Activated naive CD8-positive, alpha-beta T cell (primary cell): ENCODE results near the gene CRCP.

ENCODE experiments used
- H3K27ac Mint-ChIP-seq: one replicate; pipeline ENCODE4 v1.8.0; 2021; ENCODE audit warnings: mixed read lengths
- H3K27me3 Mint-ChIP-seq: one replicate; pipeline ENCODE4 v1.8.0; 2021; ENCODE audit warnings: mixed read lengths
- H3K36me3 Mint-ChIP-seq: one replicate; pipeline ENCODE4 v1.8.0; 2021; ENCODE audit warnings: mixed read lengths
- H3K4me1 Mint-ChIP-seq: one replicate; pipeline ENCODE4 v1.8.0; 2021; ENCODE audit warnings: low read depth, mixed read lengths
- H3K4me3 Mint-ChIP-seq: one replicate; pipeline ENCODE4 v1.8.0; 2021; ENCODE audit warnings: mild to moderate bottlenecking, mixed read lengths
- H3K9me3 Mint-ChIP-seq: one replicate; pipeline ENCODE4 v1.8.0; 2021; ENCODE audit warnings: low read depth, mixed read lengths

Gene CRCP

DNA sequence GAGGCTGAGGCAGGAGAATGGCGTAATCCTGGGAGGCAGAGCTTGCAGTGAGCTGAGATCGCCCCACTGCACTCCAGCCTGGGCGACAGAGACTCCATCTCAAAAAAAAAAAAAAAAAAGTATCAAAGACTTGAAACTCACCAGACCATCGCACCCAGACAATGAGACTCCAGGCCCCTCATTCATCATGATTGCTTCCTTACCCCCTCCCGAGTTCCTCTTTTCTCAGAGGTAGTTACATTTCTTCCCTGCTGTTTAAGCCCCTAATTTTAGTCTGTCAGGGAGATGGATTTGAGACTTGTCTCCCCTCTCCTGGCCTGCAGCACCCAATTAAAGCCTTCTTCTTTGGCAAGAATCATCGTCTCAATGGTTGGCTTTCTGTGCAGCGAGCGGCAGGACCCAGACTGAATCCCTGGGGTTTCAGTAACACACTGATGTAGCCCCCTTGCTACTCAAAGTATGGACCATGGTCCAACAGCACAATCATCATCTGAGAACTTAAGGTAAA, 71.1 kb downstream of the CRCP start:
- Mint-ChIP-seq H3K4me3 (no peak overlapping the region), H3K27ac (no peak overlapping the region), H3K27me3 (peaks cover 1% of the 10 kb centered on the region), H3K9me3 (no peaks in the 10 kb centered on the region), H3K4me1 (no peaks in the 10 kb centered on the region), H3K36me3 (peaks cover 2% of the 10 kb centered on the region)

DNA sequence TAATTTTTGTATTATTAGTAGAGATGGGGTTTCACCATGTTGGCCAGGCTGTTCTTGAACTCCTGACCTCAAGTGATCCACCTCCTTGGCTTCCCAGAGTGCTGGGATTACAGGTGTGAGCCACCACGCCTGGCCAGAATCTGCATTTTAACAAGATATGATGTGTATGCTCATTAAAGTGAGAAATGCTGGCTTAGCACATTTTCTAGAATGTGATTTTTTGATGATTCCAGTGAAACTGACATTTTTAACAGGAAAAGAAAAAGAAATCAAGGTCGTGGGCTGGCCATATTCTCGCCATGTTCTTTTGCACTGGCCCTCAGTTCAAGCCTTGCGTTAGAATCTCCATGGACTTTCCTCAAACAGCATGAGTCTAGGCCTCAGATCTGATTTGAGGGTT, 72.3 kb downstream of the CRCP start:
- Mint-ChIP-seq H3K9me3 (no peaks in the 10 kb centered on the region), H3K36me3 (peaks cover 2% of the 10 kb centered on the region), H3K27me3 (peaks cover 1% of the 10 kb centered on the region), H3K4me3 (no peak overlapping the region), H3K4me1 (no peaks in the 10 kb centered on the region), H3K27ac (no peak overlapping the region)

- Mint-ChIP-seq H3K4me3 (no peak overlapping the region), H3K27ac (no peak overlapping the region)
Observed at GRCh38 chr7:66187905-66188304, 73.3 kb downstream of the CRCP start.

DNA sequence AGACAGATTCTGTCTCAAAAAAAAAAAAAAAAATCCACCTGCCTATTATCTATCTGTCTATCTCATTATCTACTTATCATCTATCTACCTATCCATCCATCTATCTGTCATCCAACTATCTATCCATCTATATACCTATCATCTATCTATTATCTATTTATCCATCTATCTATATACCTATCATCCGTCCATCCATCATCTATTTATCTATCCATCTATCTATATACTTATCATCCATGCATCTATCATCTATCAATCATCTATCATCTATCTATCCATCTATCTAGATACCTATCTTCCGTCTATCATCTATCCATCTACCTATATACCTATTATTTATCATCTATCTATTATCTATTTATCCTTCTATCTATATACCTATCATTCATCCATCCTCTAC, 74.0 kb downstream of the CRCP start:
- Mint-ChIP-seq H3K4me3 (no peak overlapping the region), H3K27ac (no peak overlapping the region), H3K36me3 (peaks cover 2% of the 10 kb centered on the region), H3K9me3 (no peaks in the 10 kb centered on the region), H3K4me1 (no peaks in the 10 kb centered on the region), H3K27me3 (peaks cover 1% of the 10 kb centered on the region)

More at GRCh38 chr7:66187905-66188304, 73.3 kb downstream of the CRCP start:
- peaks cover 1% of the 10 kb centered on the region for H3K27me3 Mint-ChIP-seq
- H3K36me3 Mint-ChIP-seq = peaks cover 2% of the 10 kb centered on the region
- no peaks in the 10 kb centered on the region for H3K4me1 Mint-ChIP-seq
- H3K9me3 Mint-ChIP-seq = no peaks in the 10 kb centered on the region

- no peak overlapping the region for H3K27ac Mint-ChIP-seq
- no peaks in the 10 kb centered on the region for H3K4me1 Mint-ChIP-seq
- H3K4me3 Mint-ChIP-seq = no peak overlapping the region
- peaks cover 2% of the 10 kb centered on the region for H3K36me3 Mint-ChIP-seq
- H3K27me3 Mint-ChIP-seq = peaks cover 1% of the 10 kb centered on the region
- H3K9me3 Mint-ChIP-seq = no peaks in the 10 kb centered on the region
Observed at GRCh38 chr7:66189695-66190503, 75.3 kb downstream of the CRCP start.

DNA sequence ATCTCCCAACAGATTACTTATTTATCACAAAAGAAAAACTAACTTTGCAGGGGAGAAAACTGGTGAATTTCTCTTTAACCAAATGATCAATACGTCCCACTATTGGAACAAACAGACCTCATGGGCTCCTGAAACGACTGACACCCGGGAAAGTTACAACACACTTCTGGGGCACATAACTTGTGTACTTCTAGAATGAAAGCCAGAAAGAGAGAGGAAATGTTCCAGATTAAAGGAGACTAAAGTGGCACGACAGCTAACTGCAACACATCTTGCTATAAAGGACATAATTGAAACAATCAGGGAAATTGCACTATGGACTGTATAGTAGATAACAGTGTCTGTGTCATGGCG, 75.8 kb downstream of the CRCP start:
- H3K27me3 Mint-ChIP-seq = peaks cover 1% of the 10 kb centered on the region
- H3K27ac Mint-ChIP-seq = no peak overlapping the region
- peaks cover 2% of the 10 kb centered on the region for H3K36me3 Mint-ChIP-seq
- no peak overlapping the region for H3K4me3 Mint-ChIP-seq
- no peaks in the 10 kb centered on the region for H3K4me1 Mint-ChIP-seq
- no peaks in the 10 kb centered on the region for H3K9me3 Mint-ChIP-seq

- H3K27ac Mint-ChIP-seq = no peak overlapping the region
- no peak overlapping the region for H3K4me3 Mint-ChIP-seq
- peaks cover 1% of the 10 kb centered on the region for H3K27me3 Mint-ChIP-seq
- H3K9me3 Mint-ChIP-seq = no peaks in the 10 kb centered on the region
- no peaks in the 10 kb centered on the region for H3K36me3 Mint-ChIP-seq
- no peaks in the 10 kb centered on the region for H3K4me1 Mint-ChIP-seq
Observed at GRCh38 chr7:66193146-66193725, 78.6 kb downstream of the CRCP start.

DNA sequence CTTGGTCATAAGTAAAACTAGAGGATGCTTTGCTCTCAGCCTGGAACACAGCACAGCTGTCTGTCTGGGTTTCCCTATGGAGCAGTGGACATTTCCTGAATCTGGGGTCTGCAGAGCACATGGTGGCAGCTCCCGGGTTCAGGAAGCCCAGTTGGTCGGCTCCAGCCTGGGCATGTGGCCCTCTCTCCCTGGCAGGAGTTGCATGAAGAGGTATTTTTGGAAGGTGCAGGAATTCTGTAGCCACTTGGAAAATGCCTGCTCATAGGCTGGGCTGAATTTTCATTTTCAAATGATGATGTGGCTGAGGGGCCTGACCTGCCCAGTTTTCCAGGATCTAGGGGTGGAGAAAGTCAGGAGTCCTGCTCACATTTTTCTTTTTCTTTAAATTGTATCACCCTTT, 83.8 kb downstream of the CRCP start:
- H3K27me3 Mint-ChIP-seq = peaks cover 2% of the 10 kb centered on the region

GRCh38 chr7:66198956-66199355, 84.3 kb downstream of the CRCP start:
- H3K4me1 Mint-ChIP-seq = peaks cover 5% of the 10 kb centered on the region
- no peaks in the 10 kb centered on the region for H3K9me3 Mint-ChIP-seq
- H3K27me3 Mint-ChIP-seq = peaks cover 2% of the 10 kb centered on the region
- H3K36me3 Mint-ChIP-seq = no peaks in the 10 kb centered on the region
- H3K27ac Mint-ChIP-seq = no peak overlapping the region
- no peak overlapping the region for H3K4me3 Mint-ChIP-seq

More for the DNA sequence above, 83.8 kb downstream of the CRCP start:
- Mint-ChIP-seq H3K4me3 (no peak overlapping the region), H3K9me3 (no peaks in the 10 kb centered on the region), H3K36me3 (no peaks in the 10 kb centered on the region), H3K27ac (no peak overlapping the region), H3K4me1 (peaks cover 5% of the 10 kb centered on the region)

DNA sequence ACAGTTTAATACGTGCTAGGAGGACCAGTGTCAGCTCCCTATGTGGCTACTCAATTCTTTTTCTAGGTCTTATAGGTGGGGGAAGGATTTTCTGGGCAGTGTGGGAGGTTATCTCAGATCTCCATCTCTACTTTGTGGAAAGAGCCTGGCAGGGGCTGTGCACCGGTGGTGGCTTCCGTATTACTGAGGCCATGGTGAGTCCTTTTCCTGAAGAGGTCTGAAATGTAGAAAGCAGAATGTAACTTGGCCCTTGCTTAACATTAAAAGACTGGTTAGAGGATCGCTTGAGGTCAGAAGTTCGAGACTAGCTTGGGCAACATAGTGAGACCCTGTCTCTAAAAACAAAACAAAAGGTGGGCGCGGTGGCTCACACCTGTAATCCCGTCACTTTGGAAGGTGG, 87.8 kb downstream of the CRCP start:
- H3K9me3 Mint-ChIP-seq = no peaks in the 10 kb centered on the region
- H3K4me1 Mint-ChIP-seq = peaks cover 28% of the 10 kb centered on the region
- H3K27ac Mint-ChIP-seq = no peak overlapping the region
- H3K4me3 Mint-ChIP-seq = peak overlapping the region; percentile 15
- no peaks in the 10 kb centered on the region for H3K36me3 Mint-ChIP-seq
- H3K27me3 Mint-ChIP-seq = peaks cover 2% of the 10 kb centered on the region
